K562 (cell line): ENCODE data around the gene IL1RAPL2.

ENCODE experiments used
- GATAD2B ChIP-seq: fragments of 450-650 bp; IDR thresholded peaks from 2 replicates; pipeline ENCODE4 v1.6.1; 2017; ENCODE audit warnings: mild to moderate bottlenecking, borderline replicate concordance
- ZNF274 ChIP-seq: IDR thresholded peaks from 2 replicates; pipeline ENCODE4 v1.6.1; 2011; ENCODE audit warnings: low read depth, mild to moderate bottlenecking, low read length, moderate library complexity, borderline replicate concordance
- TF ChIP-seq, protein P1 (sequence below): sonication (generic); formaldehyde crosslinking; IDR thresholded peaks from 2 replicates; pipeline ENCODE4 v1.9.0; 2022; ENCODE audit warnings: mild to moderate bottlenecking, missing genetic modification reagents
- TF ChIP-seq, protein P2 (sequence below): sonication (generic); formaldehyde crosslinking; IDR thresholded peaks from 2 replicates; pipeline ENCODE4 v1.8.0; 2022; ENCODE audit warnings: mild to moderate bottlenecking, missing genetic modification reagents, borderline replicate concordance

DNA sequence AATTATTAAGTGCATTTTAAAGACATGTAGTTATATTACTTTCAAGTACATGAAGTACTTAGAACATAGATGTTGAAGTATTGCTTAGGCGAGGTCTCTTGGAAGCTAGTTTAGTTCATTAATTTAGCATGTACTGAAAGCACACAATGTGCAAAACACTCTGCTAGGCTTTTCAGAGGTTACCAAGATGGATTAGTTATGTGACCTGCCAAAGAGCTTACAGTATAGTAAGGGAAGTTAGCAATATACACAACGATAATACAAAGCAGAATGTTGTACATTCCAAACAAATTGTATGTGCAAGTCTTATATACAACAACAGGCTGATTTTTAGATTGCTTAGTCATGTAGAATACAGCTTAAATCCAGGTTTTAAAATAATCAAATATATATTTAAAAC, 1137.9 kb downstream of the IL1RAPL2 start:
- TF ChIP-seq, protein P1, sequence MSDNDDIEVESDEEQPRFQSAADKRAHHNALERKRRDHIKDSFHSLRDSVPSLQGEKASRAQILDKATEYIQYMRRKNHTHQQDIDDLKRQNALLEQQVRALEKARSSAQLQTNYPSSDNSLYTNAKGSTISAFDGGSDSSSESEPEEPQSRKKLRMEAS (CRISPR knock-in tag) = no peak
- TF ChIP-seq, protein P2, sequence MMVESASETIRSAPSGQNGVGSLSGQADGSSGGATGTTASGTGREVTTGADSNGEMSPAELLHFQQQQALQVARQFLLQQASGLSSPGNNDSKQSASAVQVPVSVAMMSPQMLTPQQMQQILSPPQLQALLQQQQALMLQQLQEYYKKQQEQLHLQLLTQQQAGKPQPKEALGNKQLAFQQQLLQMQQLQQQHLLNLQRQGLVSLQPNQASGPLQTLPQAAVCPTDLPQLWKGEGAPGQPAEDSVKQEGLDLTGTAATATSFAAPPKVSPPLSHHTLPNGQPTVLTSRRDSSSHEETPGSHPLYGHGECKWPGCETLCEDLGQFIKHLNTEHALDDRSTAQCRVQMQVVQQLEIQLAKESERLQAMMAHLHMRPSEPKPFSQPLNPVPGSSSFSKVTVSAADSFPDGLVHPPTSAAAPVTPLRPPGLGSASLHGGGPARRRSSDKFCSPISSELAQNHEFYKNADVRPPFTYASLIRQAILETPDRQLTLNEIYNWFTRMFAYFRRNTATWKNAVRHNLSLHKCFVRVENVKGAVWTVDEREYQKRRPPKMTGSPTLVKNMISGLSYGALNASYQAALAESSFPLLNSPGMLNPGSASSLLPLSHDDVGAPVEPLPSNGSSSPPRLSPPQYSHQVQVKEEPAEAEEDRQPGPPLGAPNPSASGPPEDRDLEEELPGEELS = no peak
- TF ChIP-seq GATAD2B (no peak), ZNF274 (no peak)
